Sigmoid colon (tissue), 4 donors: ENCODE data around the gene SWSAP1.

Experiments used
- CTCF ChIP-seq, 4 experiments: fragments of 450-650 bp in 3 of 4; fragments of 200-600 bp in 1 of 4; IDR thresholded peaks; one replicate each; pipeline ENCODE4 v1.5.1; 2016 to 2019; ENCODE audit warnings: antibody characterized with exemption in 4 of 4, mild to moderate bottlenecking in 3 of 4, moderate library complexity in 2 of 4
- POLR2A ChIP-seq, 2 donors: fragments of 450-650 bp; IDR thresholded peaks; one replicate each; pipeline ENCODE4 v1.6.1; 2016; ENCODE audit warnings: antibody characterized with exemption in 2 of 2, mild to moderate bottlenecking in 2 of 2, moderate library complexity in 2 of 2
- POLR2AphosphoS5 ChIP-seq, 4 donors: sonication (generic); formaldehyde crosslinking; IDR thresholded peaks; one replicate each; pipeline ENCODE4 v1.6.1; 2017; ENCODE audit warnings: antibody characterized with exemption in 4 of 4

- no peak for TF ChIP-seq CTCF (IDR thresholded peaks at IDR 0.05)
- no peak for TF ChIP-seq POLR2AphosphoS5 (IDR thresholded peaks at IDR 0.05)
- TF ChIP-seq POLR2A (IDR thresholded peaks at IDR 0.05), result no peak
Measured at GRCh38 chr19:11345122-11345803, 29.2 kb upstream of the SWSAP1 start.
